GM12892 (cell line): ENCODE data around the gene ARFIP1.

Experiments
- POLR2A ChIP-seq: IDR thresholded peaks from 2 replicates; pipeline ENCODE4 v1.6.1; 2011; ENCODE audit warnings: low read depth, low read length, control low read depth
- TAF1 ChIP-seq: IDR thresholded peaks from 2 replicates; pipeline ENCODE4 v1.6.1; 2011; ENCODE audit warnings: low read depth, mild to moderate bottlenecking, control low read depth, low read length, borderline replicate concordance

DNA sequence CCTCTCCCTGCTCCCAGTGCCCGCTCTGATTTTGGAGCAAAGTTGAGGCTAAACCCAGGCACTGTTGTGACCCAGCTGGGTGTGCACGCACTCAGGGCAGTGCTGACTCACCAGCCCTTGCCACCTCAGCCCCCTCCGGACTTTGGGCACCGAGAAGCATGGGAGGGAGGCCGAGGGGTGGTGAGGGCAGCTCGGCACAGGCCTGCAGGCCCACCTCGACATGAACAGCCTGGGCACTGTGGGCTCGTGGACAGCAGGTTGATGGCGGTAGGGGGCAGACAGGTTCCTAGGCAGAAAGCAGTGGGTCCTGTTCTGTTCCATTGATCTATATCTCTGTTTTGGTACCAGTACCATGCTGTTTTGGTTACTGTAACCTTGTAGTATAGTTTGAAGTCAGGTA, 31.1 kb upstream of the ARFIP1 start:
- TF ChIP-seq TAF1 (no peak), POLR2A (no peak)
